Measurements from ENCODE around the gene HS6ST2.
"Not testable (repeated sequence)": the region's sequence is repeated elsewhere in the genome, so short reads cannot be mapped to it uniquely, and the experiment has no call there.

DNA sequence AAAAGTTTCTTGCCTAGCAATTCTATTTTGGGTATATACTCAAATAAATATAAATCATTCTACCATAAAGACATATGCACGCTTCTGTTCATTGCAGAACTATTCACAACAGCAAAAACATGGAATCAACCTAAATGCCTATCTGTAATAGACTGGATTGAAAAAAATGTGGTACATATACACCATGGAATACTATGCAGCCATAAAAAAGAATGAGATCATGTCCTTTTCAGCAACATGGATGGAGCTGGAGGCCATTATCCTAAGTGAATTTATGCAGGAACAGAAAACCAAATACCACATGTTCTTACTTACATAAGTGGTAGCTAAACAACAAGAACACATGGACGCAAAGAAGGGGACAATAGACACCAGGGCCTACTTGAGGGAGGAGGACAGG, 21.6 kb upstream of the HS6ST2 start:
- not testable (repeated sequence) for TF ChIP-seq POLR2A, CTCF (IDR thresholded peaks at IDR 0.05)
